GM12801 (cell line): ENCODE results near the gene OTOP1.

Source experiments
- CTCF ChIP-seq: IDR thresholded peaks from one replicate; pipeline ENCODE4 v1.5.1; 2011; ENCODE audit warnings: control low read depth; ENCODE audit not compliant: insufficient read length; ENCODE audit errors: extremely low read depth

OTOP1 gene

GRCh38 chr4:4248885-4249203 lies 22.1 kb upstream of the OTOP1 start:
- TF ChIP-seq CTCF: no peak

- TF ChIP-seq CTCF: no peak
These were observed 21.5 kb upstream of the OTOP1 start, which contains the start of gene TMEM128 for GRCh38 chr4:4248029-4248884. Gene TMEM128 (minus strand): TSS chr4:4248223. CDS start chr4:4248202, 21 bp downstream.

GRCh38 chr4:4247696-4248028 lies 20.9 kb upstream of the OTOP1 start:
- TF ChIP-seq CTCF: no peak

GRCh38 chr4:4245172-4245571 lies 18.4 kb upstream of the OTOP1 start:
- no peak for TF ChIP-seq CTCF

- TF ChIP-seq CTCF: no peak
These were observed 6.9 kb upstream of the OTOP1 start for GRCh38 chr4:4233610-4234009.

- TF ChIP-seq CTCF: no peak
These were observed 1.6 kb upstream of the OTOP1 start for GRCh38 chr4:4228356-4228668.

GRCh38 chr4:4227510-4228355 lies 1.0 kb upstream of the OTOP1 start:
- TF ChIP-seq CTCF: no peak
